Breast epithelium (tissue), 4 donors: ENCODE results near the gene GPHN. TPM values are rescaled to one million over a fixed set of nuclear protein-coding genes. Genes with fewer than 3 reads are reported as not detected.

Experiments used
- DNase-seq, 2 donors: peaks; one replicate each; pipeline ENCODE4 v3.0.0-alpha.2; 2019; ENCODE audit warnings: low spot score in 2 of 2
- H3K27ac ChIP-seq, 2 donors: fragments of 200-600 bp; sonication (generic) in 1 of 2; one replicate each; pipeline ENCODE4 v1.5.1; 2016 to 2019; ENCODE audit warnings: mild to moderate bottlenecking in 1 of 2
- H3K27me3 ChIP-seq, 2 donors: fragments of 200-600 bp; sonication (generic) in 1 of 2; one replicate each; pipeline versions ENCODE4 v1.5.1 to v1.6.0; 2017 to 2019; ENCODE audit warnings: control low read depth in 1 of 2, mild to moderate bottlenecking in 1 of 2
- H3K36me3 ChIP-seq: fragments of 200-600 bp; one replicate; pipeline ENCODE4 v1.5.1; 2019
- H3K4me1 ChIP-seq, 2 donors: fragments of 200-600 bp; sonication (generic); one replicate each; pipeline ENCODE4 v1.5.1; 2016 to 2019; ENCODE audit warnings: control low read depth in 1 of 2
- H3K4me3 ChIP-seq, 3 donors: fragments of 200-600 bp; sonication (generic); 1 replicate in 2 of 3; 2 replicates in 1 of 3; pipeline ENCODE4 v1.5.1; 2016 to 2019; ENCODE audit warnings: mild to moderate bottlenecking in 3 of 3, moderate library complexity in 2 of 3
- H3K9me3 ChIP-seq, 2 donors: fragments of 200-600 bp; sonication (generic) in 1 of 2; one replicate each; pipeline ENCODE4 v1.5.1; 2016 to 2019; ENCODE audit warnings: control low read depth in 1 of 2
- POLR2A ChIP-seq: fragments of 450-650 bp; IDR thresholded peaks from one replicate; pipeline ENCODE4 v1.6.1; 2016; ENCODE audit warnings: antibody characterized with exemption, mild to moderate bottlenecking, moderate library complexity
- POLR2AphosphoS5 ChIP-seq, 3 donors: sonication (generic); formaldehyde crosslinking; IDR thresholded peaks; one replicate each; pipeline ENCODE4 v1.6.1; 2017; ENCODE audit warnings: antibody characterized with exemption in 3 of 3
- intact Hi-C: fragments of 100-400 bp; cut with DNase I; formaldehyde crosslinking; loops from one replicate; pipeline ENCODE4 v1.15.1; 2023; ENCODE audit warnings: low total_unique reads
- total RNA-seq, 3 donors: library from RNA; depleted of rRNA; stranded (reverse); fragments of >200 nt; gene quantifications; one replicate each; pipeline ENCODE4 v1.1.0, GENCODE V29; 2016
- TF ChIP-seq, protein P1 (sequence below), 3 donors: fragments of 450-650 bp; IDR thresholded peaks; one replicate each; pipeline ENCODE4 v1.5.1; 2016 to 2017; ENCODE audit warnings: antibody characterized with exemption in 3 of 3, mild to moderate bottlenecking in 3 of 3, moderate library complexity in 3 of 3

The GPHN gene
- total RNA-seq, 3 donors from 2014 or later = 20.9 to 39.0 (median 24.9) TPM

DNA sequence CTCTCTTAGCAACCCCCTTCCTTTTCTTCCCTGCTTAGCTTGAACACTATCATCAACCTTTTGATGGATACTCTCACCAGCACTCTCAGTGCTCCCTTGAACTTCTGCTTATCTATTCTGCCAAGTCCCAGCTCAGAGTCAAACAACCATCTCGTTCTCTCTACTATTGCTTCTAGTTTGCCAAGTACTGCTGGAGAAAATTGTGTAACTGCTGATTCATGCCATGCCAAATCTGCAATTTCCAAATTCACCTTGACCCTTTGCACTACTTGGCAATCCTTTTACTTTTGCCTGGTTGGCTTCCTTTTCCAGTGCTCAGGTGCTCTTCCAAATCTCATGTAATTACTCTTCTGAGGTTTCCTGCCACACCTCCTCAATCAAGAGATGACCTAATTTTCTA is 24.6 kb upstream of the GPHN start:
- TF ChIP-seq, protein P1, sequence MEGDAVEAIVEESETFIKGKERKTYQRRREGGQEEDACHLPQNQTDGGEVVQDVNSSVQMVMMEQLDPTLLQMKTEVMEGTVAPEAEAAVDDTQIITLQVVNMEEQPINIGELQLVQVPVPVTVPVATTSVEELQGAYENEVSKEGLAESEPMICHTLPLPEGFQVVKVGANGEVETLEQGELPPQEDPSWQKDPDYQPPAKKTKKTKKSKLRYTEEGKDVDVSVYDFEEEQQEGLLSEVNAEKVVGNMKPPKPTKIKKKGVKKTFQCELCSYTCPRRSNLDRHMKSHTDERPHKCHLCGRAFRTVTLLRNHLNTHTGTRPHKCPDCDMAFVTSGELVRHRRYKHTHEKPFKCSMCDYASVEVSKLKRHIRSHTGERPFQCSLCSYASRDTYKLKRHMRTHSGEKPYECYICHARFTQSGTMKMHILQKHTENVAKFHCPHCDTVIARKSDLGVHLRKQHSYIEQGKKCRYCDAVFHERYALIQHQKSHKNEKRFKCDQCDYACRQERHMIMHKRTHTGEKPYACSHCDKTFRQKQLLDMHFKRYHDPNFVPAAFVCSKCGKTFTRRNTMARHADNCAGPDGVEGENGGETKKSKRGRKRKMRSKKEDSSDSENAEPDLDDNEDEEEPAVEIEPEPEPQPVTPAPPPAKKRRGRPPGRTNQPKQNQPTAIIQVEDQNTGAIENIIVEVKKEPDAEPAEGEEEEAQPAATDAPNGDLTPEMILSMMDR (IDR thresholded peaks at IDR 0.05) = no peak
- peak in 2 of 3 donors; percentile 25 to 82 for TF ChIP-seq POLR2AphosphoS5 (IDR thresholded peaks at IDR 0.05)
- Histone ChIP-seq H3K4me1 (no peaks in the 10 kb centered on the region), H3K27me3 (no peaks in the 10 kb centered on the region), H3K36me3 (no peaks in the 10 kb centered on the region), H3K9me3 (no peaks in the 10 kb centered on the region), H3K27ac (no peak overlapping the region), H3K4me3 (no peak overlapping the region)
- peak in 1 of 2 donors; percentile 21 for DNase-seq
- intact Hi-C loops = loop anchor here (5.0 kb wide), 1 partner anchor 634 kb away; no protein-coding TSS in a partner anchor

DNA sequence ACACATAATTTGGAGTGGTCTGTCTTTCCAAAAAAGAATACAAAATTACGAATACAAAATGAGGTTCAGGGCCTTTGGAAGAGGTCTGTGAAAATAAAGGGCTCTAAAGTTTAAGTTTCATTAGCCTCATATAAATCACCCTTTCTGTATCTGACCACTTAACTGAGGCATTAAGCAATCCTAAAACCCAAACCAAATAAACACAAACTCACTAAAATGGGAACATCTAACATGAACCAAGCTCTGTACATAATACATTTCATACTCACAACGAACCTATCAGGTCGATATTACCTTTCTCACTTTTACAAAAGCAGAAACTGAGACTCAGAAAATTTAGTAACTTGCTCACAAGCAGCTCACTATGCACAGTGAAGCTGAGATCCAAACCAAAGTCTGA is 22.9 kb upstream of the GPHN start:
- Histone ChIP-seq H3K36me3 (no peaks in the 10 kb centered on the region), H3K27me3 (no peaks in the 10 kb centered on the region), H3K4me3 (no peak overlapping the region), H3K27ac (no peak overlapping the region), H3K9me3 (no peaks in the 10 kb centered on the region), H3K4me1 (no peaks in the 10 kb centered on the region)
- no peak for DNase-seq
- intact Hi-C loops = no loop called here
- TF ChIP-seq POLR2AphosphoS5 (IDR thresholded peaks at IDR 0.05) (no peak), POLR2A (no peak)
- TF ChIP-seq, protein P1 (IDR thresholded peaks at IDR 0.05) = no peak

DNA sequence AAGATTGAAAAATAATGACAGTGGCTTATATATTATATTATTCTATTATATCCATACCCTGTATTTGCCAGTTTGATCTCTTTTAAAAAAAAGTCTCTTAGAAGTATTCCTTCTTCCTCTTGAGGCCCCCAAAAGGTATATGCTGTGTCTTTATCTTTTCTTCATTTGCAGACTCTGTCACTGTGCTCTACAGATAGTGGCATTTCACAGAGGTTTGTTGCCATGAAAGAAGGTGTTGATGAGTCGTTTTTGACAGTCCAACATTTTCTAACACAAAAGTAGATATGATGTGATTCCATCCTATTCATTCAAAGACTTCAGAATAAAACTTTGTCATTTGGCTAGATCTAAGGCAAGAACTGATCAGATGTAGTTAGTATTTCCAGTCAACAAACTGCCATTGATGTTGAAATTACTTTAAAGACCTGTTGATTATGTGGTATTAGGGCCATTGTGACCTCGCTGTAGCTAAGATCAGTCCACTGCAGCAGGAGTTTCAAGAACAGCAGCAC is 22.0 kb upstream of the GPHN start, which contains the start of gene CCDC196:
CCDC196 (plus strand) TSS at position 462 of the 512 bp plus-strand sequence. CDS start 132 bp downstream, outside the sequence.
- intact Hi-C loops = no loop called here
- no peak for TF ChIP-seq POLR2AphosphoS5 (IDR thresholded peaks at IDR 0.05)
- TF ChIP-seq POLR2A = no peak
- TF ChIP-seq, protein P1 (IDR thresholded peaks at IDR 0.05) = no peak
- no peaks in the 10 kb centered on the region for H3K27me3 ChIP-seq
- no peaks in the 10 kb centered on the region for H3K4me1 ChIP-seq
- H3K4me3 ChIP-seq = no peak within 1 kb of the TSS
- no peaks in the 10 kb centered on the region for H3K9me3 ChIP-seq
- no peak for DNase-seq
- no peak within 1 kb of the TSS for H3K27ac ChIP-seq
- H3K36me3 ChIP-seq = no peaks in the 10 kb centered on the region

DNA sequence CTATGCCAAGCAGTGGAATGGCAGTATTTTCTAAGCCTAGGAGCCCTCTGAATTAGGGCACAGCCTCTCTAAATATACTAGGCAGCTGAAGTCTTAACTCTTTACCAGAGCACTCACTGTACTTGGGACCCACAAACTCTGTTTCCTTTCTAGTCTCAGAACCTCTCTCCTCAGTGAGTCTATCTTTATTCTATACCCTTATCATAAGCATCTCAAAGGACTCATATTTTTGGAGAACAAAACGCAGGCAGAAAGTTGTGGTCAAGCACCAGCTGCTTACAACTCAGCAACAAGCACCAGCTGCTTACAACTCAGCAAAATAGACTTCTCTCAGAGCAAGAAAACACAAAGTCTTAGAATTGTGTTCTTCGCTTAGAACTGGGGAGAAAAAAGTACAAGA is 20.8 kb upstream of the GPHN start:
- DNase-seq = no peak
- H3K36me3 ChIP-seq = no peaks in the 10 kb centered on the region
- H3K27ac ChIP-seq = no peak overlapping the region
- TF ChIP-seq, protein P1 (IDR thresholded peaks at IDR 0.05) = no peak
- no peak for TF ChIP-seq POLR2A
- no peak for TF ChIP-seq POLR2AphosphoS5 (IDR thresholded peaks at IDR 0.05)
- no peak overlapping the region for H3K4me3 ChIP-seq
- intact Hi-C loops = no loop called here
- no peaks in the 10 kb centered on the region for H3K9me3 ChIP-seq
- no peaks in the 10 kb centered on the region for H3K27me3 ChIP-seq
- no peaks in the 10 kb centered on the region for H3K4me1 ChIP-seq

DNA sequence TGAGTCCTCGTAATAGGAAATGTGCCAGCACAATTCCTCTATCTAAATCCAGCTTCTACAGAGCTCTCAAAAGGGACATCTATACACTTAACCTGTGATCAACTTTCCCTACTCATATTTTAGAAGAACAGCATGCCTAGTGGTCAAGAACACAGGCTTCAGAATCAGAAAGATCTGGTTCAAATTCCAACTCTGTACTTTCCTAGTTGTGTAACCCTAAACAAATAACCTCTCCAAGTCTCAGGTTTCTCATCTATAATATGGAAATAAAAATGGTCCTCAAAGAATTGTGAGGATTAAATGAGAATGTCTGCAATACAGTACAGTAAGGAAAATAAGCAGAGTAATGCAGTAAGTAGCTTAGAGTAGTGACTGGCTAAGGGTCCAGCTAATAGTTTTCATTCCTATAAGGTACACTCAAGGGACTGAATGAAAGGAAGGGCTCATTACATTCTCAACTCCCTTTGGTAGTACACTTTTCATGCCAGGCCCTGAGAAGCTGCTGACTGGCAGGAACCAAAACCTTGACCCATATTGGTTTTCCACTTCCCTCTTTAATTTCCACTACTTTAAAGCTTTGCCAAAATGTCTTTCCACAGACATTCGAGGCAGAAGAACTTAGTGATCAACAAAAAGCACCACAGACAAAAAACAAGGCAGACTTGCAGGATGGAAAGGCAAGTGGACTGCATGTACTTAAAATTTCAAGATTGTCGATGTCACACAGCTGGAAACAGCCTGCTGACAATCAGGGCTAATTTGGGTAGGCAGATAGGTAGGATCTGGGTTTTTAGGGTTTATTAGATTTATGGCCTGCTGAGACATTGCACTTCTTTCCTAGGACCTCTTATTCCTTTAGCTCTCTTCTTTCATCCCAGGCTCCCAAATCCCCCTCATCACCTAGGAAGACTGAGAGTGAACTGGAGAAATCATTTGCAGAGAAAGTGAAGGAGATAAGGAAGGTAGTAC is 17.5 kb upstream of the GPHN start:
- H3K4me1 ChIP-seq = no peaks in the 10 kb centered on the region
- H3K27me3 ChIP-seq = no peaks in the 10 kb centered on the region
- intact Hi-C loops = no loop called here
- no peak overlapping the region for H3K27ac ChIP-seq
- H3K4me3 ChIP-seq = no peak overlapping the region
- TF ChIP-seq POLR2A = no peak
- TF ChIP-seq, protein P1 (IDR thresholded peaks at IDR 0.05) = no peak
- no peaks in the 10 kb centered on the region for H3K36me3 ChIP-seq
- no peaks in the 10 kb centered on the region for H3K9me3 ChIP-seq
- DNase-seq = no peak
